ENCODE results near the gene FBXO5.

The FBXO5 gene

DNA sequence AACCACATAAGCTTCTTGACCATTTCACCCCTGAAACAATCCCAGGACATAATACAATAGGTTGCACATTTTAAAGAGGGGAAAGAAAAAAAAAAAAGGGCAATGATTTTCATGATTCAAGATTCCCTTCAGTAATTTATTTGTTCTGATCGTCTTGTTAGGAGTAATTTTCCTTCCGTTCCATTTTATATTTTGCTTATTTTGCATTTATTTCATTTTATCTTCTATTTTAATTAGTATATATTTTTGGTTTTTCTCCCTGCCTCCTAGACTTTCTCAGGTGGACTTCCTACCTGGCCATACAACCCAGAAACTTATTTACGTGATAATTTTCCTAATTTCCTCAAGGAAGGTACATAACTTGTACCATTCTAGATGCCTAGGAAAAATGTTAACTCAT is 32.6 kb downstream of the FBXO5 start:
- DNase-seq (ENCODE audit: low read depth, low spot score), result no peak

DNA sequence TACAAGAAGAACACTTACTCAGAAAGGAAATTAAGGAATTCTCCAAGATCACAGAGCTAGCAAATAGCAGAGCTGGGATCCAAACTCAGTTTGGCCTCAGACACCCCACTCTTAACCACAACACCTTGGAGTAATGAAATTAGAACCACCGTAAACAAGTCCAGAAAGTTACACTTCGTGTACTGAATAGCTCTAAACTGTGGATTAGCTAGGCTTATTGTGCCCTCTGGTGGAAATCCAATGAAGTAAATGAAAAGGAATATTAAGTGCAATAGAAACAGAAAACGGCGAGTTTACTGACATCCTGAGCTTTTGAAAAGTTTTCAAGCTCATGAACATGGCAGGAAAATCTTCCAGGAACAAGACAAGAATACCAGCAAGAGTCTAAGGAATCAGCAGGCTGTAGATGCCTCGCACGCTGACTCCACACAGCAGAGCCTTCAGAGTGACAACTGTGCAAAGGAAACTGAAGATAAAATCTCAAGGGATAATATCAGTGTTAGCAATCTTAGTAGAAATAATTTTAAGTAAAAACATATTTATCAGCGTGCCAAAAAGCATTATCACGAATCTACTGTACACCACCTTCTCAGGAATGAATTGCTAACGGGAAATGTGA is 34.6 kb downstream of the FBXO5 start:
- no peak for DNase-seq (ENCODE audit: low read depth, low spot score)

DNA sequence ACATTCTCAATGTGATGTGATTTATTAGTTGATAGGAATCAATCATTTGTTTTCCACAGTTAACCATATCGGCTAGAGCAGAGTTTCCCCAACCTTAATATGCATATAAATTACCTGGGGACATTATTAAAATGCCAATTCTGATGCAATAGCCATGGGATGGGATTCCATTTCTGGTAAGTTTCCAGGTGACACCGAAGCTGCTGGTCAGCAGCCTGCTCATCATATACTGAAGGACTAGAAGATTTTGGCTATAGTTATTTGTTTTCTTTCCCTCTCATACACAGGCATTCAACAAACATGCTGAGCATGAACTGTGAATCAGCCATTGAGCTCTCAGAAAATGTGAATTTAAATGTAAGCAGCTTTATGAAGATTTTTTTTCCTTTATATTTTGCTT is 35.8 kb downstream of the FBXO5 start:
- no peak for DNase-seq (ENCODE audit: low read depth, low spot score)

GRCh38 chr6:152946484-152946883 is 36.4 kb downstream of the FBXO5 start:
- DNase-seq (ENCODE audit: low read depth, low spot score), result no peak

GRCh38 chr6:152943260-152943897 is 39.5 kb downstream of the FBXO5 start:
- no peak for DNase-seq (ENCODE audit: low read depth, low spot score)

DNA sequence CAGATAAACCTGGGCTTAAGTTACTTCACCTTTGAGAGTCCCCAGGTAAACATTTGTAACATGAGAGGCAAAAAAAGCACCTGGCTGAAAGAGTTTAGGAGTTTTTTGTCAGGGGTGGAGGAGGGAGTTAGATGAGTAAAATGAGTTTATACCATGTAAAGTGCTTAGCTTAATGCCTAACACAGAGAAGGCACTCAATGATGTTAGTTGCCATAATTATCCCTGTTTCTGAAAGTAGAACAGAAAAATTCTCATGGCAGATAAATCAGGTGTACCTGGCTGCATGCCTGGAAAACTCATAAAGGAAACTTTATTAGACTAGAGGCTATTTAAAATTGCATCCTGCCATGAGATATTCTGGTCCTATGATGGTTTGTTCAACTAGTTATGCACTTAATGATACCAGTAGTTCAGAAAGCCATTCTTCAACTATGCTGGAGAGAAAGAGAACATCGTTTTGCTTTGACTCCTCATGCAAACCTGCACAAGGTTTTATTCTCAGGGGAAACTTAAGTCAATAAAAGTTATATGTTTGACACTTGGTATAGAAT is 40.4 kb downstream of the FBXO5 start:
- no peak for DNase-seq (ENCODE audit: low read depth, low spot score)

GRCh38 chr6:152941746-152942145 is 41.1 kb downstream of the FBXO5 start:
- DNase-seq (ENCODE audit: low read depth, low spot score), result no peak

- DNase-seq (ENCODE audit: low read depth, low spot score), result no peak
Measured at GRCh38 chr6:152932865-152933264, 50.0 kb downstream of the FBXO5 start.

GRCh38 chr6:152922706-152923105 is 60.1 kb downstream of the FBXO5 start:
- no peak for DNase-seq (ENCODE audit: low read depth, low spot score)

Measured in ELF-1 (cell line).